ENCODE measurements around the gene RSRC1.
"Not testable (repeated sequence)": the region's sequence is repeated elsewhere in the genome, so short reads cannot be mapped to it uniquely, and the experiment has no call there.

Gene RSRC1

GRCh38 chr3:158101335-158102241, 8.3 kb upstream of the RSRC1 start:
- no peak for DNase-seq

GRCh38 chr3:158102242-158103080, 7.4 kb upstream of the RSRC1 start:
- DNase-seq: no peak

GRCh38 chr3:158103081-158103886, 6.6 kb upstream of the RSRC1 start:
- DNase-seq: no peak

GRCh38 chr3:158103887-158104327, 6.0 kb upstream of the RSRC1 start:
- no peak for DNase-seq

GRCh38 chr3:158104431-158104921, 5.4 kb upstream of the RSRC1 start:
- no peak for DNase-seq

- no peak for DNase-seq
Observed at GRCh38 chr3:158105119-158105709, 4.7 kb upstream of the RSRC1 start.

GRCh38 chr3:158105710-158106253, 4.1 kb upstream of the RSRC1 start:
- DNase-seq: no peak

GRCh38 chr3:158106766-158107471, 3.0 kb upstream of the RSRC1 start:
- peak; percentile 24 for DNase-seq

GRCh38 chr3:158107605-158108444, 2.1 kb upstream of the RSRC1 start:
- no peak for DNase-seq

- DNase-seq: no peak
Observed at GRCh38 chr3:158108445-158108985, 1.4 kb upstream of the RSRC1 start.

GRCh38 chr3:158109295-158109803, 540 bp upstream of the RSRC1 start:
- DNase-seq: no peak

GRCh38 chr3:158110658-158111018, 749 bp downstream of the RSRC1 start:
- no peak for DNase-seq

GRCh38 chr3:158111861-158112260, 2.0 kb downstream of the RSRC1 start:
- no peak for DNase-seq

GRCh38 chr3:158113595-158113994, 3.7 kb downstream of the RSRC1 start:
- DNase-seq: not testable (repeated sequence)

- no peak for DNase-seq
Observed at GRCh38 chr3:158120330-158120729, 10.4 kb downstream of the RSRC1 start.

GRCh38 chr3:158121295-158121694, 11.4 kb downstream of the RSRC1 start:
- DNase-seq: no peak

- DNase-seq: not testable (repeated sequence)
Observed at GRCh38 chr3:158122721-158123120, 12.8 kb downstream of the RSRC1 start.

GRCh38 chr3:158127250-158128219, 17.6 kb downstream of the RSRC1 start:
- DNase-seq: no peak

- DNase-seq: no peak
Observed at GRCh38 chr3:158128755-158129154, 18.9 kb downstream of the RSRC1 start.

All from COR-L47 (cell line).